K562 (cell line): ENCODE measurements around the gene UVRAG. TPM values are rescaled to one million over a fixed set of nuclear protein-coding genes. Genes with fewer than 3 reads are reported as not detected.
A peak's percentile ranks its signal among the peaks of the same experiment; 100 is the strongest.

Source experiments
- ATAC-seq: fragments of 200-7000 bp; cut with Tn5 transposase; 3 replicates; pipeline ENCODE4 v1.9.1; 2020; ENCODE audit warnings: moderate library complexity
- BruUV-seq: library from RNA; stranded (reverse); fragments of 400-500 nt; replicated peaks from 2 replicates; lab custom pipeline; 2021; lab: Mats Ljungman, UMichigan
- CTCF ChIA-PET: fragments of 300-600 bp; formaldehyde crosslinking; extraction: SDS; loops from one replicate; lab custom pipeline; 2021; ENCODE audit warnings: low intra/inter-chr PET ratio; lab: Yijun Ruan, JAX
- POLR2A ChIA-PET: fragments of 300-600, 350-650 bp; sonication (Branson Sonifier 250); formaldehyde crosslinking; extraction: SDS; loops from one replicate; lab custom pipeline; 2021; ENCODE audit warnings: antibody characterized with exemption, inconsistent platforms; lab: Yijun Ruan, JAX
- DNase-seq, 4 experiments: peaks; one replicate each; pipeline versions ENCODE4 v3.0.0 to v3.0.0-alpha.2; 2011 to 2018; ENCODE audit warnings: low spot score in 3 of 4, mixed read lengths in 3 of 4; ENCODE audit errors: extremely low read depth in 1 of 4
- FAIRE-seq: peaks from 2 replicates; lab custom pipeline; 2011; peaks lifted over from hg19 to GRCh38; lab: Jason Lieb, UNC
- H2AFZ ChIP-seq: 2 replicates; pipeline ENCODE4 v1.6.0; 2011; ENCODE audit warnings: low read depth, low read length, control low read depth, inconsistent platforms
- H3K27ac ChIP-seq: fragments of 200-600 bp; 3 replicates; pipeline ENCODE4 v1.8.0; 2011; ENCODE audit warnings: low read depth, mild to moderate bottlenecking, control low read depth, inconsistent platforms, low read length, moderate library complexity, mixed read lengths; ENCODE audit errors: extremely low read depth
- H3K27me3 ChIP-seq, 2 experiments: fragments of 300-600 bp in 1 of 2; 2 replicates in 1 of 2; 3 replicates in 1 of 2; pipeline versions ENCODE4 v1.6.0 to v1.8.0; 2011; ENCODE audit warnings: inconsistent platforms in 2 of 2, low read length in 2 of 2, mild to moderate bottlenecking in 1 of 2, mixed read lengths in 1 of 2, moderate library complexity in 1 of 2; ENCODE audit not compliant: control insufficient read depth in 2 of 2, insufficient read depth in 2 of 2
- H3K36me3 ChIP-seq: fragments of 300-600 bp; 3 replicates; pipeline ENCODE4 v1.8.0; 2011; ENCODE audit warnings: mild to moderate bottlenecking, low read length, inconsistent platforms; ENCODE audit not compliant: control insufficient read depth, insufficient read depth
- H3K4me1 ChIP-seq, 2 experiments: fragments of 200-600 bp in 1 of 2; replicated peaks in 1 of 2; 2 replicates in 1 of 2; 3 replicates in 1 of 2; pipeline versions ENCODE4 v1.5.1 to v1.8.0; 2011; ENCODE audit warnings: inconsistent platforms in 2 of 2, low read length in 2 of 2, mild to moderate bottlenecking in 1 of 2, mixed read lengths in 1 of 2, moderate library complexity in 1 of 2; ENCODE audit not compliant: control insufficient read depth in 2 of 2, insufficient read depth in 2 of 2
- H3K4me2 ChIP-seq: 2 replicates; pipeline ENCODE4 v1.6.1; 2011; ENCODE audit warnings: low read length, control low read depth, inconsistent platforms, mixed read lengths; ENCODE audit not compliant: insufficient read depth
- H3K4me3 ChIP-seq: fragments of 200-600 bp; sonication (generic), shearing (Covaris generic); 2 replicates; pipeline ENCODE4 v1.5.1; 2016; ENCODE audit warnings: control low read depth, inconsistent platforms
- H3K79me2 ChIP-seq: fragments of 200-600 bp; 3 replicates; pipeline ENCODE4 v1.8.0; 2011; ENCODE audit warnings: low read length, inconsistent platforms; ENCODE audit not compliant: control insufficient read depth, insufficient read depth
- H3K9ac ChIP-seq, 2 experiments: 2 replicates each; pipeline versions ENCODE4 v1.6.0 to v1.6.1; 2011; ENCODE audit warnings: low read depth in 2 of 2, low read length in 2 of 2, control low read depth in 1 of 2, inconsistent platforms in 1 of 2, mild to moderate bottlenecking in 1 of 2, mixed read lengths in 1 of 2; ENCODE audit not compliant: insufficient read depth in 1 of 2
- H3K9me1 ChIP-seq: one replicate; pipeline ENCODE4 v1.6.0; 2011; ENCODE audit warnings: inconsistent platforms, mild to moderate bottlenecking, low read length, moderate library complexity; ENCODE audit not compliant: control insufficient read depth, insufficient read depth
- H3K9me3 ChIP-seq: replicated peaks from 2 replicates; pipeline ENCODE4 v1.5.1; 2011; ENCODE audit warnings: low read depth, low read length, inconsistent platforms; ENCODE audit not compliant: control insufficient read depth, insufficient read depth
- H4K20me1 ChIP-seq: replicated peaks from 2 replicates; pipeline ENCODE4 v1.6.1; 2011; ENCODE audit warnings: low read length, inconsistent platforms, mixed read lengths; ENCODE audit not compliant: control insufficient read depth, insufficient read depth
- ASH1L ChIP-seq: fragments of 450-650 bp; IDR thresholded peaks from 2 replicates; pipeline ENCODE4 v1.6.1; 2018; ENCODE audit warnings: borderline replicate concordance, mild to moderate bottlenecking, low read depth; ENCODE audit not compliant: partially characterized antibody
- ATF1 ChIP-seq, 2 experiments: fragments of 450-650 bp in 1 of 2; IDR thresholded peaks; 2 replicates each; pipeline ENCODE4 v1.6.1; 2016; ENCODE audit warnings: missing compliant biosample characterization in 1 of 2, missing genetic modification characterization in 1 of 2
- CBFB ChIP-seq: sonication (generic); formaldehyde crosslinking; IDR thresholded peaks from 2 replicates; pipeline ENCODE4 v1.4.0; 2020; ENCODE audit warnings: mild to moderate bottlenecking, missing genetic modification reagents
- COPS2 ChIP-seq: fragments of 450-650 bp; conservative IDR thresholded peaks from 2 replicates; pipeline ENCODE4 v1.6.1; 2016; ENCODE audit warnings: mild to moderate bottlenecking, moderate library complexity
- CTCF ChIP-seq, 3 experiments: IDR thresholded peaks in 2 of 3; conservative IDR thresholded peaks in 1 of 3; 2 replicates each; pipeline ENCODE4 v1.5.1; 2011 to 2012; ENCODE audit warnings: low read length in 3 of 3, mild to moderate bottlenecking in 3 of 3, control low read depth in 2 of 3, improper control_type of control experiment in 1 of 3, inconsistent platforms in 1 of 3, low read depth in 1 of 3, mixed read lengths in 1 of 3, moderate library complexity in 1 of 3; ENCODE audit not compliant: insufficient read depth in 2 of 3
- MCM5 ChIP-seq: fragments of 450-650 bp; IDR thresholded peaks from 2 replicates; pipeline ENCODE4 v1.6.1; 2016; ENCODE audit warnings: low read depth
- RAD21 ChIP-seq, 2 experiments: fragments of 250-450 bp in 1 of 2; fragments of 450-650 bp in 1 of 2; sonication (Bioruptor Pico) in 1 of 2; formaldehyde crosslinking in 1 of 2; IDR thresholded peaks in 1 of 2; conservative IDR thresholded peaks in 1 of 2; 2 replicates each; pipeline versions ENCODE4 v1.4.0 to v1.8.0; 2020 to 2022; ENCODE audit warnings: mild to moderate bottlenecking in 2 of 2, moderate library complexity in 1 of 2
- SMAD1 ChIP-seq: fragments of 150-350 bp; IDR thresholded peaks from 2 replicates; pipeline ENCODE4 v1.6.1; 2014; ENCODE audit warnings: low read length, low read depth; ENCODE audit not compliant: partially characterized antibody
- TAF1 ChIP-seq: IDR thresholded peaks from 2 replicates; pipeline ENCODE4 v1.6.1; 2011; ENCODE audit warnings: mild to moderate bottlenecking, low read length, moderate library complexity; ENCODE audit not compliant: insufficient read depth, control insufficient read depth, severe bottlenecking; ENCODE audit errors: extremely low read depth
- TEAD2 ChIP-seq: fragments of 450-650 bp; IDR thresholded peaks from 2 replicates; pipeline ENCODE4 v1.6.1; 2016; ENCODE audit warnings: missing genetic modification characterization, control low read depth, missing compliant biosample characterization
- UBTF ChIP-seq, 2 experiments: IDR thresholded peaks; 2 replicates each; pipeline ENCODE4 v1.6.1; 2012; ENCODE audit warnings: improper control_type of control experiment in 2 of 2, low read depth in 2 of 2, low read length in 2 of 2, borderline replicate concordance in 1 of 2
- ZBTB7A ChIP-seq: IDR thresholded peaks from 2 replicates; pipeline ENCODE4 v1.6.1; 2011; ENCODE audit warnings: low read depth, mild to moderate bottlenecking, low read length, moderate library complexity, borderline replicate concordance; ENCODE audit not compliant: control insufficient read depth
- ZNF23 ChIP-seq: fragments of 250-450 bp; sonication (Bioruptor Pico); IDR thresholded peaks from 2 replicates; pipeline ENCODE4 v1.4.0; 2020; ENCODE audit warnings: mild to moderate bottlenecking
- ZNF3 ChIP-seq: fragments of 250-450 bp; sonication (Bioruptor Pico); IDR thresholded peaks from 2 replicates; pipeline ENCODE4 v1.5.0; 2021; ENCODE audit warnings: mild to moderate bottlenecking, moderate library complexity
- ZNF512 ChIP-seq: IDR thresholded peaks from 2 replicates; pipeline ENCODE4 v1.6.1; 2016; ENCODE audit warnings: missing genetic modification characterization, missing compliant biosample characterization
- WGBS: fragments of 100-300 bp; shearing (Covaris generic); methylation state at CpG from one replicate; pipeline ENCODE4 v1.1.6; 2016; ENCODE audit warnings: low coverage, mixed read lengths; ENCODE audit not compliant: insufficient coverage; ENCODE audit errors: missing lambda C conversion rate; 5-methylcytosine and 5-hydroxymethylcytosine counted together
- in situ Hi-C: fragments of 300-500 bp; cut with MboI; formaldehyde crosslinking; loops from 4 replicates; pipeline ENCODE4 v1.15.0; 2018; ENCODE audit warnings: inconsistent platforms, mixed read lengths
- intact Hi-C: fragments of 100-400 bp; cut with micrococcal nuclease; formaldehyde crosslinking; loops from 2 replicates; pipeline ENCODE4 v1.14.2; 2022
- polyA plus RNA-seq, 8 experiments: library from polyadenylated mRNA; depleted of rRNA in 4 of 8; stranded (reverse) in 5 of 8; unstranded in 3 of 8; fragments of >200 nt; fragmentation: Nextera tagmentation in 2 of 8; fragmentation: Illumina TruSeq in 1 of 8; extraction: Ambion mirVana in 2 of 8; extraction: Trizol in 1 of 8; gene quantifications; 2 replicates each; pipeline versions ENCODE4 v1.2.1 to v1.2.3, GENCODE V29; 2011 to 2014; ENCODE audit warnings: inconsistent platforms in 1 of 8, missing spikeins in 1 of 8
- total RNA-seq, 7 experiments: library from RNA; depleted of rRNA in 6 of 7; stranded (reverse); fragments of >200 nt in 6 of 7; fragmentation: Illumina TruSeq in 2 of 7; extraction: Trizol in 2 of 7; gene quantifications; 2 replicates each; pipeline versions ENCODE4 v1.2.1 to v1.2.3, GENCODE V29; 2011 to 2021; ENCODE audit warnings: low replicate concordance in 1 of 7

Gene UVRAG
- total and polyA plus RNA-seq, 9 of the 15 experiments (the other 6 are each of a cell fraction or from before 2014, with no cell fraction given) = 3.1 to 17.8 (median 12.4) TPM

- in situ Hi-C loops = no loop called here
- ChIA-PET POLR2A (interaction anchor here (2.0 kb wide), 1 partner anchor 256 kb away, joined by 8 read pairs; no protein-coding TSS in a partner anchor), CTCF (interaction anchor here (0.8 to 4.2 kb wide), 6 partner anchors 222 to 422 kb away, joined by 3 to 30 read pairs (median 4); no protein-coding TSS in a partner anchor)
- no peak overlapping the region for H3K4me2 ChIP-seq
- DNase-seq (peak; percentile 22 to 42 (median 29)), FAIRE-seq (peak; percentile 72), ATAC-seq (peak; percentile 68; the same call in 2 of the 3 replicates)
- WGBS = 24% methylated on average over 4 of the region's 4 CpGs
- no peak overlapping the region for H3K9ac ChIP-seq
- H3K4me1 ChIP-seq = no peaks in the 10 kb centered on the region
- intact Hi-C loops = loop anchor here (1.0 to 2.0 kb wide), 3 partner anchors 255 to 422 kb away; partner anchors contain the start of gene WNT11
- no peaks in the 10 kb centered on the region for H3K27me3 ChIP-seq
- no peaks in the 10 kb centered on the region for H3K9me1 ChIP-seq
- no peaks in the 10 kb centered on the region for H4K20me1 ChIP-seq
- H3K9me3 ChIP-seq = no peaks in the 10 kb centered on the region
- H2AFZ ChIP-seq = no peak overlapping the region
- no peaks in the 10 kb centered on the region for H3K79me2 ChIP-seq
- no TSS peak for BruUV-seq
- peaks cover 13% of the 10 kb centered on the region; the same call in 2 of the 3 replicates for H3K36me3 ChIP-seq
- no peak overlapping the region for H3K4me3 ChIP-seq
- no peak overlapping the region for H3K27ac ChIP-seq
- no peak for TF ChIP-seq ZBTB7A
- no peak for TF ChIP-seq ZNF23 (CRISPR knock-in tag)
- TF ChIP-seq COPS2 = no peak
- TF ChIP-seq CTCF (IDR thresholded peaks at IDR 0.05 in 2 of 3, conservative IDR thresholded peaks at IDR 0.05 in 1 of 3; ENCODE audit: insufficient read depth in 2 of 3, low read depth in 1 of 3, low read length in 3 of 3) = peak; percentile 45 to 85 (median 48); a peak in 4 of 6 replicates
- no peak for TF ChIP-seq CBFB (CRISPR knock-in tag)
- TF ChIP-seq ZNF512 = no peak
- TF ChIP-seq TEAD2 (tag) = no peak
- TF ChIP-seq TAF1 = no peak
- no peak for TF ChIP-seq ATF1 (CRISPR knock-in tag; IDR thresholded peaks at IDR 0.05)
- TF ChIP-seq ATF1 (tag; IDR thresholded peaks at IDR 0.05) = no peak
- no peak for TF ChIP-seq ASH1L
- peak; percentile 86 to 87 for TF ChIP-seq RAD21 (CRISPR knock-in tag; conservative IDR thresholded peaks at IDR 0.05 in 1 of 2, IDR thresholded peaks at IDR 0.05 in 1 of 2)
- no peak for TF ChIP-seq SMAD1
- TF ChIP-seq UBTF (IDR thresholded peaks at IDR 0.05; ENCODE audit: borderline replicate concordance in 1 of 2, low read depth in 2 of 2, low read length in 2 of 2) = no peak
- no peak for TF ChIP-seq ZNF3 (CRISPR knock-in tag)
- no peak for TF ChIP-seq MCM5
Measured at GRCh38 chr11:75896843-75897419, 81.9 kb downstream of the UVRAG start.
